Measurements from ENCODE around the gene ENTHD1.
"Not testable (repeated sequence)": the region's sequence is repeated elsewhere in the genome, so short reads cannot be mapped to it uniquely, and the experiment has no call there.

Gene ENTHD1

GRCh38 chr22:39901565-39902146 is 8.1 kb upstream of the ENTHD1 start:
- DNase-seq (ENCODE audit: low read depth in 1 of 2, low spot score in 1 of 2): no peak

- peak; percentile 37 to 48 for DNase-seq (ENCODE audit: low read depth in 1 of 2, low spot score in 1 of 2)
Measured at GRCh38 chr22:39900306-39901227, 7.0 kb upstream of the ENTHD1 start, which contains the start of gene GRAP2. Gene GRAP2 (plus strand): TSS chr22:39901084. CDS start chr22:39947107, 46,023 bp downstream.

- no peak for DNase-seq (ENCODE audit: low read depth in 1 of 2, low spot score in 1 of 2)
Measured at GRCh38 chr22:39898997-39899396, 5.4 kb upstream of the ENTHD1 start.

DNA sequence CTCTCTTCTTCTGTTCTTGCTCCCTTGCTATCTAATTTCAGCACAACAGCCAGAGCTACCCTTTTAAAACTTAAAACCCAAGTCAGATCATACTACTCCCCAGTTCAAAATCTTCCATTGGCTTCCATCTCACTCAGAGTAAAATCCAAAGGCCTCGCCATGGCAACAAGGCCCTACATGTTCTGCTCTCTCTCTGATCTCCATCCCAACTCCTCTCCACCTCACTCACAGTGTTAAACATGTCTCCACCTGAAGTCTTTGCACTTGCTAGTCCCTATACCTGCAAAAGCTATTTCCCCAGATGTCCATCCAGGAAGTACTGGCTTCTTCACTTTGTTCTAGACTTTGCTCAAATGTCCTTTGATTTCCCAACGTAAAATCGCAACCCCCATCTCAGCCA is 4.3 kb upstream of the ENTHD1 start:
- no peak for DNase-seq (ENCODE audit: low read depth in 1 of 2, low spot score in 1 of 2)

GRCh38 chr22:39896313-39896996 is 2.9 kb upstream of the ENTHD1 start:
- DNase-seq (ENCODE audit: low read depth in 1 of 2, low spot score in 1 of 2): no peak

DNA sequence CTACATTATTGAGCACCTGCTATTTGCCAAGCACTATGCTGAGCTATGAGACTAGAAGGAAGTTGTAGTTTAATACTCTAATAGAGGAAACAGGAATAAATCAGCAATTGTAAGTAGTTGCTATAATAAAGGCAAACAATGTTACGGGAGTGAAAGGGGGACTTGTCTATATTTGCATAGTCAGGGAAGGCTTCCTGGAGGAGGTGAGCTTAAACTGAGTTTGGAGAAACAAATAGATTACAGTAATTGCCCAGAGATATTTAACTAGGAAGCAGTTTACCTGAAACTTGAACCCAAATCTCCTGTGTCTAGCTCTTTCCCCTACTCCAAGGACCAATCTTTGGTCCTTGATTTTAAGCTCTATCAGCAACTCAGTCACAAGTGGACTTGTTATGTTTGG is 2.1 kb upstream of the ENTHD1 start:
- no peak for DNase-seq (ENCODE audit: low read depth in 1 of 2, low spot score in 1 of 2)

DNA sequence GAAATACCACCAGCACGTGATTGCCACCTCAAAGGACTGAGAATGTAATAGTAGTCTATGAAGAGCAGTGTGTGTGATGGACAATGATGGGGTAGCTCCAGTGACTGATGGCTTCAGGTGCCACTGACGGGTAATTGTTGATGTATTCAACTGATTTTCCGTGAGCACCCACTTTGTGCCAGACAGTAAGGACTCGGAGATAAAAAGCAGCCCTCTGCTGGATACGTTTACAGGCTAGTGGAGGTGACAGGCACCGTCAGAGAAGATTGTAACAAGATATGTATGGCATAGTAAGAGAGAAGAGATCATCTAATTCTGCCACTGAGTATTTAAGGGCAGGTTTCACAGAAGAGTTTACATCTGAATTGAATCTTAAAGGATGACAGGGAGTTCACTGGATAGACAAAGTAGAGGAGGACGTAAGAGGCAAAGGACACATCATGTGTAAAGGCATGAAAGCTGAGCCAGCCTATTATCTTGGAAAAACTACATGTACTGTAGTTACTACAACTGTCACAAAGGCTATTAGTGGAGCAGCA is 1.1 kb upstream of the ENTHD1 start:
- DNase-seq (ENCODE audit: low read depth in 1 of 2, low spot score in 1 of 2): no peak

DNA sequence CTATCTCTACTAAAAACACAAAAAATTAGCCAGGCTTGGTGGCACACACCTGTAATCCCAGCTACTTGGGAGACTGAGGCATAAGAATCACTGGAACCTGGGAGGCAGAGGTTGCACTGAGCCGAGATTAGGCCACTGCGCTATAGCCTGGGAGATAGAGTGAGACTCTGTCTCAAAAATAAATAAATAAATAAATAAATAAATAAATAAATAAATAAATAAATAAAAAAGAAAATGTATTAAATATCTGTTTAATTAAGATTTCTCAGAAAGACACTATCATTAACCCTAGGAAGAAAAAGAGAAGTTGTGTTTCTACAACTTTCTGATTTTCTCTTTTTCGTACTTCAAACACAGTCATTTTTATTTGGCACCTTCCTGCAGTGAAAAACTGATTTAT is 3.6 kb downstream of the ENTHD1 start:
- DNase-seq (ENCODE audit: low read depth in 1 of 2, low spot score in 1 of 2): not testable (repeated sequence)

DNA sequence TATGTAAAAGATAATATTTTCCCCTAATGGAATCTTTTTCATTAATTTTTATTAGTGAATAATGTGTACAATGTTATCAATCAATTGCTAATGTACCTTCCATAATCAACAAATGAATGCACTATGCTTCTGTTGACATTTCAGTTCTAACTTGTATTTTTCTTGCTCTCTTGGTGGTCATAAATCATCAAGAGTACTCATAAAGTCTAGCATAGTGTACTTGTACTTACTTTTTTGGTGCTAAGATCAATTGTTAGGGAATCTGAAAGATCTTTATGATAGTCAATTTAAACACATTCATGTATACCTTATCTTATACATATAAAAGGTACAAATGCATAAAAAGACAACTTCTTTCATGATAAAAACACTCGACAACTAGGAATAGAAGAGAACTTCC is 10.5 kb downstream of the ENTHD1 start:
- no peak for DNase-seq (ENCODE audit: low read depth in 1 of 2, low spot score in 1 of 2)

DNA sequence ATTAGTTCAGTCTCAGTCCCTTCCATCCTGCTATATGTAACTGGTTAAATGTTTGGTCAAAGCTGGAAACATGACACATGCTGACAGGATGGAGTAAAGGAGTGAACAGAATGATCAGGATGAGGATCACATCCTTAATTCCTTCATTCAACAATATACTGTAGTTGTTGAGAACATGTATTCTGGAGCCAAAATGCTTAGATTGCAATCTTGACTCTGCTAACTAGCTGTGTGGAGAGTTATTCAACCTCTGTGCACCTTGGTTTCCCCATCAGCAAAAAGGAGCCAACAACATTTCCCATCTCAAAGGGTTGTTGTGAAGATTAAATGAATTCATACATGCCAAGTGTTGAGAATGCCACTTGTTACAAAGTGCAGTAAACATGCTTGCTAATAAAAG is 12.8 kb downstream of the ENTHD1 start:
- no peak for DNase-seq (ENCODE audit: low read depth in 1 of 2, low spot score in 1 of 2)

GRCh38 chr22:39877079-39877845 is 16.3 kb downstream of the ENTHD1 start:
- no peak for DNase-seq (ENCODE audit: low read depth in 1 of 2, low spot score in 1 of 2)

- DNase-seq (ENCODE audit: low read depth in 1 of 2, low spot score in 1 of 2): not testable (repeated sequence)
Measured at GRCh38 chr22:39875176-39875885, 18.2 kb downstream of the ENTHD1 start.

GRCh38 chr22:39873965-39874364 is 19.6 kb downstream of the ENTHD1 start:
- no peak for DNase-seq (ENCODE audit: low read depth in 1 of 2, low spot score in 1 of 2)

- no peak for DNase-seq (ENCODE audit: low read depth in 1 of 2, low spot score in 1 of 2)
Measured at GRCh38 chr22:39872548-39872947, 21.0 kb downstream of the ENTHD1 start.

GRCh38 chr22:39871008-39871798 is 22.4 kb downstream of the ENTHD1 start:
- DNase-seq (ENCODE audit: low read depth in 1 of 2, low spot score in 1 of 2): no peak

DNA sequence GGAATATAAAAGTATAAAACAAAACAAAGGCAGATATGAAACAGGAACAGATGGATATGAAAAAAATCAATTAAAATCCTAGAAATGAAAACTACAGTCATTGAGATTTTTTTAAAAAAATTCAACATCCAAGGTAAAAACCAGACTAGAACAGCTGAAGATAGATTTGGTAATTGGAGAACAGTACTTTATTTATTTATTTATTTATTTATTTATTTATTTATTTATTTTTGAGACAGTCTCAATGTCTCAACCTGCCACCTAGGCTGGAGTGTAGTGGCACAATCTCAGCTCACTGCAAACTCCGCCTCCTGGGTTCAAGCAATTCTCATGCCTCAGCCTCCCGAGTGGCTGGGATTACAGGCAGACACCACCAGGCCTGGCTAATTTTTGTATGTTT is 23.8 kb downstream of the ENTHD1 start:
- not testable (repeated sequence) for DNase-seq (ENCODE audit: low read depth in 1 of 2, low spot score in 1 of 2)

- no peak for DNase-seq (ENCODE audit: low read depth in 1 of 2, low spot score in 1 of 2)
Measured at GRCh38 chr22:39868741-39869140, 24.8 kb downstream of the ENTHD1 start.

- DNase-seq (ENCODE audit: low read depth in 1 of 2, low spot score in 1 of 2): no peak
Measured at GRCh38 chr22:39859903-39860588, 33.5 kb downstream of the ENTHD1 start.

DNA sequence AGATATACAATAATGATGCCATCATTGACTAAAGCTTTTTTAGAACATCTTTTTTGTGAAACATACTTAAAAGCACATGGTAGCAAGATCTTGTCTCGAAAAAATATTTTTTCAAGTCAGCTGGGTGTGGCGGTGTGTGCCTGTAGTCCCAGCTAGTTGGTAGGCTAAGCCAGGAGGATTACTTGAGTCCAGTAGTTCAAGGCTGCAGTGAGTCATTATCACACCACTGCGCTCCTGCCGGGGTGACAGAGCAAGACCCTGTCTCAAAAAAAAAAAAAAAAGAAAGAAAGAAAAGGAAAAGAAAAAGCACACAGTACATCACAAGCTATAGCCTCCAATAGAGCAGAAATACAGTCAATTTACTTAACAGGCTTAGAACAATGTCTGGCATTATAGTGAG is 37.0 kb downstream of the ENTHD1 start:
- DNase-seq (ENCODE audit: low read depth in 1 of 2, low spot score in 1 of 2): no peak

All from activated T-helper 1 cell treated with anti-CD3 and anti-CD28 coated beads, Interleukin-2, amount 50 U/mL, for 16 hours (primary cell).